Measurements from ENCODE around the gene SCN9A.
"Not testable (repeated sequence)": the region's sequence is repeated elsewhere in the genome, so short reads cannot be mapped to it uniquely, and the experiment has no call there.

The SCN9A gene

GRCh38 chr2:166375736-166376487 lies at the start of gene SCN9A:
SCN9A (minus strand) TSS chr2:166375944; CDS start chr2:166311756, 64,188 bp downstream.
- peak; percentile 94 for DNase-seq

DNA sequence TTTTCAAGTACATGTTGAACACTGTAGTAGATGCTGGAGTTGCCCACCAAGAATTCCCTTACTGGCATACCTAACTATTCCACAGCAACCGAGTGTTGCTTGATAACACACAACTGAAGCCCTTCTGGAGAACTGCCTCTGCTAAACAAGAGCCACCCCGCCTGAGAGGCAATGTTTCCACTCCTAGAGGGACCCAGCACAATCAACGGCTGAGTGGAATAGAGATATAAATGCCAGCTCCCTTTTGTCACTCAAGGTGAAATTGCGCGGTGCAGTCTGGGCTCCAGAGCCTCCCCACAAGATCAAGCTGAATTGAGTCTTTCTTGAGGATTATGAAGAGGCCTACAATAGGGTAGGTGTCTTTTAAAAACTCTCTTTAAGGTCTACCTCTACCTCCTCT lies 49.1 kb upstream of the SCN9A start:
- no peak for DNase-seq

DNA sequence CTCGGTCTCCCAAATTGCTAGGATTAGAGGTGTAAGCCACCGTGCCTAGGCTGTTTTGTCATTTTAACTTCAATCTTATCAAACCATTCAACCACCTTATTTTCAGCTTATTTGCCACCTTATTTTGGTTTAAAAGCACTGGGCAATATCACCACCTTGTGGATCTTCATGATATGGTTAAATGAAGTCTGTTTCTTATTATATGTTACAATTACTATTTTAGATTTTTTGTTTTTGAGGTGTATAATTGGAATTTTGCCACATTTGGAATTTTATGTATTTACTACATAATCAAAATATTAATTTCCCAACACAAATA lies 43.8 kb upstream of the SCN9A start:
- DNase-seq: peak; percentile 61

- DNase-seq: no peak
Measured at GRCh38 chr2:166418853-166419615, 43.3 kb upstream of the SCN9A start.

- DNase-seq: peak; percentile 58
Measured at GRCh38 chr2:166417669-166418068, 41.9 kb upstream of the SCN9A start.

DNA sequence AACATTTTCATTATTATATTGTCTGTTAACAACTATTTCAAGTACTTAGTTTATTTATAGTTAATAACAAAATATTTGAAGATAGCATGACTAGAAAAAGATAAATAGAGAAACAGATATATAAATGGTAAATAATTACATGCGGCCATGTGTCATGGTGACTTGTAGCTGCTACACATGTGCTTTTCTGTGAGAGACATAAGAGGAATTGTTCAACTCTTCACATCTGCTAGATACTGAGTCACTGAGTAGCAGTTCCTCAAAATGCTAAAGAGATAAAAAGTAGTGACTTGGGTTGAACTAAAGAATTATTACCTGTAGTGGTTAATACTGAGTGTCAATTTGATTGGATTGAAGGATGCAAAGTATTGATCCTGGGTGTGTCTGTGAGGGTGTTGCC lies 37.5 kb upstream of the SCN9A start:
- DNase-seq: no peak

- DNase-seq: no peak
Measured at GRCh38 chr2:166411473-166412230, 35.9 kb upstream of the SCN9A start.

DNA sequence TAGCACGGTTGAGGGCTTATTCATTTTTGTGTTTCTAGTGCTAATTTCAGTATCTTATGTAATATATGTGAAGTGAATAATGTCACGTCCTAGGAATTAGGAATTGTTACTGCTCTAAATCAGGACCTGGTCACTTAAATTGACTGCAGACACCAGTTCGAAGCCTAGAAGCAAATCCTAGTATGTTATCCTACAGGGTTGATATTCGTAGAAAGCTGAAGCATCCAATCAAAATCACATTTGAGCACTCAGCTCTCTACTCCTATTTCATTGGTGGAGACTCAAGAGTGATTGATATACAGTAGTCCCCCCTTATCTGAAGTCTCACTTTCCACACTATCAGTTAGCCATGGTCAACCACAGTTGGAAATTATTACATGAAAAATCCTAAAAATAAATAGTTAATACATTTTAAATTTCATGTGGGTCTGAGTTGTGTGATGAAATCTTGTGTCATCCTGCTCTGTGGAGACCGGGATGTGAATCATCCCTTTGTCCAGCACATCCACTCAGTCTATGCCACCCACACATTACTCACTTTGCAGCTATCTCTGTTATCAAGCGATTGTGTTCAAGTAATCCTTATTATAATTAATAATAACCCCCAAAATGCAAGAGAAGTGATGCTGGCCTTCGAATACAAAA lies 35.2 kb upstream of the SCN9A start:
- no peak for DNase-seq

DNA sequence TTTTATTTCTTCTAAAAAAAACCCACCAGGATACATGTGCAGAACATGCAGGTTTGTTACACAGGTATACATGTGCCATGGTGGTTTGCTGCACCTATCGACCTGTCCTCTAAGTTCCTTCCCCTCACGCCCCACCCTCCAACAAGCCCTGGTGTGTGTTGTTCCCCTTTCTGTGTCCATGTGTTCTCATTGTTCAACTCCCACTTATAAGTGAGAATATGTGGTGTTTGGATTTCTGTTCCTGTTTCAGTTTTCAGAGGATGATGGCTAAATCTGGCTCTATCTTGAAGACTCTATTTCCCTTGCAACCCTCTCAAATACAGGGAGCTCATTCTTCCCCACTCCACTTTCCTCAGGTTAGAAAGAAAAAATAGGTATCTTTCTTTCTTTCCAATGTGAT lies 32.0 kb upstream of the SCN9A start:
- DNase-seq: not testable (repeated sequence)

GRCh38 chr2:166406374-166406773 lies 30.6 kb upstream of the SCN9A start:
- DNase-seq: no peak

GRCh38 chr2:166405569-166405926 lies 29.8 kb upstream of the SCN9A start:
- DNase-seq: no peak

DNA sequence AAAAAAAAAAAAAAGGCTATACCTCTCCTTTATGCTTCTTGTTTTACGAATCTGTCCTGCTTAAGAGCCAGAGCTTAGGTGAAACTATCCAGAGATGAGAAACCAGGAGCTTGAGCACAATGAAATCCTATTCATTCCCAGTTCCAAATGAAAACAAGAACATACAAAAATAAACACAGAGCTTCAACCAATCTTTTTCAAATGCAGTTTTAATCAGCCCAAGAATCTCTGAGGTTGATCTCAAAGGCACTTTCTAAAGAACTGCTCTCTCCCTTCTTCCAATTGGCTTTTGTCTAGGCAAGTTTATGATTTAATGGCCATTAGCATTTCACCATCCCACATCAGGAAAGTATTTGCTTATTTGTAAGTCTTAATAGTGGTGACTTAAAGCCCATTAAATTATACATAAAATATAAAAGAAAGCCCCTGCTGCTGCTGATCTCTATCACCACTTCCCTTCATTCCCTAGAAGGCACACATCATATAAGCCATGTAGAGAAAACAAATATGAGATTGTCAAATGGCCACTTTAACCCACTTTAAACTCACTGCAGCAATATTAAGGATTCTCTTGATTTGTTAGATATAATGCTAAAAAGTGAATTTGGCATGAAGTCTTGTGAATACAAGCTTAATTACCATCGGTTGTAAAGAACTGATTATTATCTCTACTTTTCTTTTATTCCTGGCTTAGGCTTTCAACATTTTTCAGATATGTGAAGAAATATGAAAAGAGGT lies 29.3 kb upstream of the SCN9A start:
- DNase-seq: no peak

- DNase-seq: no peak
Measured at GRCh38 chr2:166394245-166394644, 18.5 kb upstream of the SCN9A start.

DNA sequence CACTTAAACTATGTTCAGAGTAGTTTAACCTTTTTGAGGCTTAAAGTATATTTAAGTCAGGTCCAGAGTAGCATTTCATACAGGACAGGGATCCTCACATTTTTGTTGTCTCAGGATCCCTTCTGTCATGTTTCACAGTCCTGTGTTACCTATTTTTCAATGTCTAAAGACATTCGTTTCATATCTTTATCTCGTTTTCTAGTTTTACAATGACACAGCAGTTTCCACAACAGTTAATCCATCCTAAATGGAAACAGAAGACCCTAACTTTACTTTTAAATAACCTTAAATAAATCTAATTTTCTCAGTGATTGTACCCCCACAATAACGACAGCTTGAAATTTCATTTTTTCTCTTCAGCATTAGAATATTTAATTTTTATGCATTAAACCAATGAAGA lies 17.3 kb upstream of the SCN9A start:
- no peak for DNase-seq

- no peak for DNase-seq
Measured at GRCh38 chr2:166388481-166389070, 12.8 kb upstream of the SCN9A start.

DNA sequence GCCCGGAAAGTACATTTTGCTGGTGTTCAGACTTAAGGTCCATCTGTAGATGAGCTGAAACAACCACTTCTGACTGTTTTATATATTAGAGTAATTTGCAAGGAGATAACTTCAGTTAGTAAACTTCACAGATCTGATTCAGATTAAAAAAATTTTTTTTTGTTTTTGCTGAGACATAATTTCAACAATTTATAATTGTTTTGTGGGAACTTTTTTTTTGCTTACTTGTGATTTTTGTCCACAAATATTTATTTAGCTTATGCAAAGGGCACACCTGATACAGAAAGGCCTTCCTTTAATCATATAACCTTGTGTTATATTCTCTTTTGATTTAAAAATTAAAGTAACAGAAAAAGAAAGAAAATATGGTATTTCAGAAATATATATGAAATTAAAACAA lies 9.6 kb upstream of the SCN9A start:
- no peak for DNase-seq

DNA sequence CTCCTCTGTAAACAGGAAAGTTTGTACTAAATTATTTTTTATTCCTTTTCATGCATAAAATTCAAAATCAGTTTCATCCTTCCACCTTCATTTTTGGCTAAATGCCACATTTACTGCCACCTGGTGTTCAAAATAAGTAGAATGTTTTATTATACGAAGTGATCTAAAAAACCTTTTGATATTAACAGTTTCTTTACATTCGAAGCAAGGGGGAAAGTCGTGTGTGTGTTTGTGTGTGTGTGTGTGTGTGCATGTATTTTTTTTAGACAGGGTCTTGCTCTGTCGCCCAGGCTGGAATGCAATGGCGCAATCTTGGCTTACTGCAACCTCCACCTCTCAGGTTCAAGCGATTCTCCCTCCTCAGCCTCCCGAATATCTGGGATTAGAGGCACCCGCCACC lies 9.0 kb upstream of the SCN9A start:
- peak; percentile 65 for DNase-seq

DNA sequence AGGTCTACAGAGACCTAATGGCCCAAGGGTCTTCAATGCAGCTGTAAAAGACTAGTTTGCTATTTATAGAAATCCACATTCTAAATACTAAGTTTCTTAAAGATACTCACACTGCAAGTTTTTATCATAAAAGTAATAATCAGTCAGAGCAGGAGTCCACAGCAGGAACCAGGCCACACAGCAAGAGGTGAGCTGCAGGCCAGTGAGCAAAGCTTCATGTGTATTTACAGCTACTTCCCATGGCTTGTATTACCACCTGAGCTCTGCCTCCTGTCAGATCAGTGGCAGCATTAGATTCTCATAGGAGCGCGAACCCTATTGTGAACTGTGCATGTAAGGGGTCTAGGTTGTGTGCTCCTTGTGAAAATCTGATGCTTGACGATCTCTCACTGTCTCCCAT lies 6.7 kb upstream of the SCN9A start:
- DNase-seq: no peak

DNA sequence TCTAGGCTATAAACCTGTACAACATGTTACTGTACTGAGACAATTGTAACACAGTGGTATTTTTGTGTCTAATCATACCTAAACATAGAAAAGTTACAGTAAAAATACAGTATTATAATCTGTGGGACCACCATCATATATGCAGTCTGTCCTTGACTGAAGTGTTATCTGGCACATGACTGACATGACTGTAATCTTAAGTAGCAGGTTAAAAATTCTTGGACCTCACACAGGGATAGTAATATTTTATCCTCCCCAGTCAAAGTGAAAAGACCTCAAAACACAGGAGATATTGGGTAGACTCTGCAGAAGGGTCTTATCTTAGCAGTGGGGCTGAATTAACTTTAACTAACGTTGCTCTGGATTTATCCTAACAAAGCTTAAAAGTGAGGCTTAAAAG lies 4.9 kb upstream of the SCN9A start:
- no peak for DNase-seq

- no peak for DNase-seq
Measured at GRCh38 chr2:166376873-166377272, 1.1 kb upstream of the SCN9A start.

DNA sequence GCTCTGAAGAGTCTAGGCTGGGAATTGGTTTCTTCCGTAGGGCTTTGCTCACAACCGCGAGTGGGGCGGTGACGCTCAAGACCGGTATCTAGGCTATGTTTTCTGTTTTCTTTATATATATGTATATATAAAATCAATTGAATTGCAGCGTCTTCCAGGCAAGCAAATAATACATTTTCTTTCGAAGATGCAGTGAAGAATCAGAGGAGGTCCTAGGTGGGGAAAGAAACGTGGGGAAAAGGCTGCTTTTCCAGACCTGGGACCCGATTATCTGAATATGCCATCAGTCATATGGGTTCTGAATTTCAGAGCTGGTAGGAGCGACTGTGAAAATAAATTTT lies 714 bp upstream of the SCN9A start:
- no peak for DNase-seq

- DNase-seq: peak; percentile 22
Measured at GRCh38 chr2:166375195-166375735, 479 bp downstream of the SCN9A start.
